Activated naive CD4-positive, alpha-beta T cell treated with anti-CD3 and anti-CD28 coated beads, Interleukin-2, amount 10 ng/mL, durations not matched to agents 5 hours and 36 hours (primary cell): ENCODE data around the gene TRRAP. TPM values are rescaled to one million over a fixed set of nuclear protein-coding genes. Genes with fewer than 3 reads are reported as not detected.

Source experiments
- microRNA-seq: library from miRNA; unstranded; fragments of <30 nt; microRNA quantifications from one replicate; pipeline ENCODE4 v1.2.0, GENCODE V29; 2022; ENCODE audit warnings: borderline microRNAs expressed, borderline replicate concordance
- total RNA-seq, 2 experiments: library from RNA; stranded (reverse); gene quantifications; one replicate each; pipeline ENCODE4 v1.2.3, GENCODE V29; 2021

TRRAP gene
- 10 to 100 TPM; 53.8 to 54.4 TPM for total RNA-seq

DNA sequence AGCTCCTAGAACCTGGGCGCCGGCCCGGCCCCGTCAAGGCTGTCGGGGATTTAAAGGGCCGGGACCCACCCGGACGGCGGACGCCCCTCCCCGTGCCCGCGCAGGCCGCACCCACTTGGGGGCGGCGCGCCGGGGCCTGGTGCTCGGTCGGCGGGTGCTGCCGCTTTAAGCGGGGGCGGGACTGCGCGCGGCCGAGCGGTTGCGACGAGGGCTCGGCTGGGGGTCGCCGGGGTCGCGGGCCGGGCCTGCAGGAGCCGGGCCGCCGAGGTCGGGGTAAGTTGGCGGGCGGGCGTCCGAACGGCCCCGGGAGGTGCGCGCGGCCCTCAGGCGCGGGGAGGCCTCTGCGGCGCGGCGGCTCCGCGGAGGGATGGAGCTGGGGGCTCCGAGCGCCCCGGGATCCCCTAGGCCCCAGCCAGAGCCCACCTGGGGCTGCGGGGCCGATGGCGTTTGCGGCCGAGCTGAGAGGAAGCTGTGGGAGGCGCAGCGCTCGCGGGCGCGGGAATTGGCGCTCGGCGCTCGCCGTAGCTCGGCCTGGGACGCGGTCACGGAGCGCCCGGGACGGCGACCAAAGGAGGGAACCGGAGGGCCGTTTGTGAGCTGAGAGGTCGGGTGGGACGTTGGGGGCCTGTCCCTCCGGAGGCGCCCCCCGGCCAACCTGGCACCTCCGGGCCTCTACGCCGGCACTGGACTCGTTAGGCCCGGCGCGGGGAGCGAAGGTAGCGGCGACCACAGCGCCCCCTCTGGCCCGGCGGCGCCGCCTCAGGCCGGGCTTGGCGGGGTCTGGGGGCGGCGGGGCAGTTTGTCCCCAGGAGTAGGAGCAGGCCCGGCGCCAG is at the start of gene TRRAP:
TRRAP (plus strand) TSS at position 168 of the 833 bp plus-strand sequence. CDS start 2,619 bp downstream, outside the sequence.

DNA sequence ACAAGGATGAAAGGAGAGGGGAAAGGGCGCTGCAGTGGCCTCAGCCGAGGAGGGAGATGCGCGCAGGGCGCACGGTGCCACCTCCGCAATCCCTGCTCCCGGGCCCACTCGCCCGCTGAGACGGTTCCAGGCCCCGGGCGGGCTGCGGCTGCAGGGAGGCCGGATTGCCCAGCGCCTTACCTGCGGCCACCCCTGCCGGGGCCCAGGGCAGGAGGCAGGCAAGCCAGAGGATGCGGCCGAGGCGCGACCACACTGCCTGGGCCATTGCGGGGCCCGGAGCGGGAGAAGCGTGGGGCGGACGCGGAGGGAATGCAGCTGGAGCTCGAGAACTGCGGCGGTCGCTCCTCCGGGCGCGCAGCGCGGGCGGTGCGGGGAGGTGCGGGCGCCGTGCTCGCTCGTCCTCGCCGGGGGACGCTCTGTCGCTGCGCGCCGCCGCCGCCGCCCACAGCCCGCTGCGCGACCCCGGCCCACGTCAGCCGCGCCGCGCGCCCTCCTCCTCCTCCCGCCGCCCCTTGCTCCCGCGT is 8.7 kb upstream of the TRRAP start, which contains the start of gene TMEM130:
TMEM130 (minus strand) TSS at position 418 of the 524 bp plus-strand sequence; CDS start at position 265, 153 bp downstream.

Small RNA genes within 50 kb of the gene (microRNA-seq; reads per million reads assigned to microRNA genes)
- 1.3 reads per million for gene MIR3609

Other genes with a start within 250 kb of the TRRAP start
- not detected for gene TMEM130, start 8.5 kb upstream of the TRRAP start, total RNA-seq